ENCODE data around the gene ANXA11. TPM values are rescaled to one million over a fixed set of nuclear protein-coding genes. Genes with fewer than 3 reads are reported as not detected.

Gene ANXA11
- total and polyA plus RNA-seq, 9 of the 15 experiments (the other 6 are each of a cell fraction or from before 2014, with no cell fraction given), result 43.6 to 212 (median 109) TPM

DNA sequence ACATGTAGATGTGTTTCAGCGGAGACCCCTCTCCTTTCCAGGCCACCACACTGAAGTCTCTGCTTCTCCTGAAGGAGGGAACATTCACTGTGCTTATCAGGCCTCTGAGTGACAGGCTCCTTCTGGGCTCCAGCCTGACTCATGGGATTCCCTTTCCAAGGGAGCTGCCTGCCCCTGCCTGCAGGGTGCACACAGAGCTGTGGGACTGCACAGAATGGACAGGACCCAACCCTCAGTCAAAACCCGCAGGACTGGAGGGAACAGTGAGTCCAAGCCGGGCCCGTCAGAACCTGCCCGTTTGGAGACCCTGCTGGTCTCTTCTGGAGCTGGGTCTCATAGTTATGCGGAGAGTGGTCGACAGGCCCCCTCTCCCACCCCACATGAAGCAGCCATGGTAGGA lies 40.2 kb downstream of the ANXA11 start (continued):
- TF ChIP-seq RAD21 (CRISPR knock-in tag; conservative IDR thresholded peaks at IDR 0.05 in 1 of 2, IDR thresholded peaks at IDR 0.05 in 1 of 2), result peak in 1 of 2 experiments; percentile 26; a peak in 2 of 4 replicates
- no peak for TF ChIP-seq ARNT (IDR thresholded peaks at IDR 0.05)
- peak; percentile 61 for TF ChIP-seq FOSL1 (tag; conservative IDR thresholded peaks at IDR 0.05)
- no peak for TF ChIP-seq CHD4 (IDR thresholded peaks at IDR 0.05; ENCODE audit: insufficient read depth, insufficient replicate concordance, low read depth, low read length, poor library complexity, severe bottlenecking)
- TF ChIP-seq PATZ1 (CRISPR knock-in tag; IDR thresholded peaks at IDR 0.05; ENCODE audit: borderline replicate concordance), result no peak
- peak in 2 of 3 experiments; percentile 17 to 27; a peak in 1 of 6 replicates for TF ChIP-seq CTCF (IDR thresholded peaks at IDR 0.05 in 2 of 3, conservative IDR thresholded peaks at IDR 0.05 in 1 of 3; ENCODE audit: insufficient read depth in 2 of 3, low read depth in 1 of 3, low read length in 3 of 3)
- TF ChIP-seq PBX2 (CRISPR knock-in tag; IDR thresholded peaks at IDR 0.05; ENCODE audit: low read depth), result peak; percentile 64
- peak; percentile 75 for TF ChIP-seq PBX2 (tag; conservative IDR thresholded peaks at IDR 0.05; ENCODE audit: low read depth)
- TF ChIP-seq, protein P1, sequence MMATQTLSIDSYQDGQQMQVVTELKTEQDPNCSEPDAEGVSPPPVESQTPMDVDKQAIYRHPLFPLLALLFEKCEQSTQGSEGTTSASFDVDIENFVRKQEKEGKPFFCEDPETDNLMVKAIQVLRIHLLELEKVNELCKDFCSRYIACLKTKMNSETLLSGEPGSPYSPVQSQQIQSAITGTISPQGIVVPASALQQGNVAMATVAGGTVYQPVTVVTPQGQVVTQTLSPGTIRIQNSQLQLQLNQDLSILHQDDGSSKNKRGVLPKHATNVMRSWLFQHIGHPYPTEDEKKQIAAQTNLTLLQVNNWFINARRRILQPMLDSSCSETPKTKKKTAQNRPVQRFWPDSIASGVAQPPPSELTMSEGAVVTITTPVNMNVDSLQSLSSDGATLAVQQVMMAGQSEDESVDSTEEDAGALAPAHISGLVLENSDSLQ (IDR thresholded peaks at IDR 0.05), result peak; percentile 94
- TF ChIP-seq TARDBP (IDR thresholded peaks at IDR 0.05), result no peak
- TF ChIP-seq FOXP1 (CRISPR knock-in tag; IDR thresholded peaks at IDR 0.05), result no peak

Data from K562 (cell line).